Epidermal melanocyte (primary cell): ENCODE results near the gene KRTAP5-8.
"Not testable (repeated sequence)": the region's sequence is repeated elsewhere in the genome, so short reads cannot be mapped to it uniquely, and the experiment has no call there.

ENCODE experiments used
- DNase-seq: peaks from one replicate; pipeline ENCODE4 v3.0.0; 2011; ENCODE audit warnings: low spot score; ENCODE audit not compliant: insufficient read length

KRTAP5-8 gene

GRCh38 chr11:71537977-71538665, at the start of gene KRTAP5-8:
Gene KRTAP5-8 (plus strand): TSS chr11:71538025. CDS start chr11:71538056, 31 bp downstream.
- DNase-seq, result not testable (repeated sequence)

DNA sequence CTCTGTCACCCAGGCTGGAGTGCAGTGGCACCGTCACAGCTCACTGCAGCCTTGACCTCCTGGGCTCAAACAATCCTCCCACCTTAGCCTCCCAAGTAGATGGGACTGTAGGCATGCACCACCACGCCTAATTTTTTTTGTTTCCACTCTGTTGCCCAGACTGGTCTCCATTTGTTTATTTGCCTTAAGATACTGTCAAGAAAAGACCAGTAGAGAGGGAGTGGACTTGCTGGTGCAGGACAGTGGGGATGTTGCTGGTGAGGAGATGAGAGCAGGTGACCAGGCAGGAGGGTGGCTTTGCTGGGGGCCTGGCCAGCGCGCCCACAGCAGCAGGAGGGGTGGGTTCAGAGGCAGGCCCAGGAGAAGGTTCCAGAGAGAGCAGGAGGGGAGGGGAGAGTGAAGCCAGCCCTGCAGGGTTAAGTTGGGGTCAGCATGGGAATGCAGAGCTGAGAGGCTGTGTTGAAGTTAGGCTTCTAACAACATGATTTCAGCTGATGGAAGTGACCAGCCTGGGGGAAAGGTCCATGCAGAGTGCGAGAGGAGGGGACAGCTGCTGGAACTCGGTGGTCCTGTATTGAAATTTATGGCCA, 49.0 kb upstream of the KRTAP5-8 start:
- DNase-seq, result no peak

- DNase-seq, result no peak
Measured at GRCh38 chr11:71489311-71490043, 48.3 kb upstream of the KRTAP5-8 start.

GRCh38 chr11:71490044-71490730, 47.6 kb upstream of the KRTAP5-8 start:
- DNase-seq, result no peak

DNA sequence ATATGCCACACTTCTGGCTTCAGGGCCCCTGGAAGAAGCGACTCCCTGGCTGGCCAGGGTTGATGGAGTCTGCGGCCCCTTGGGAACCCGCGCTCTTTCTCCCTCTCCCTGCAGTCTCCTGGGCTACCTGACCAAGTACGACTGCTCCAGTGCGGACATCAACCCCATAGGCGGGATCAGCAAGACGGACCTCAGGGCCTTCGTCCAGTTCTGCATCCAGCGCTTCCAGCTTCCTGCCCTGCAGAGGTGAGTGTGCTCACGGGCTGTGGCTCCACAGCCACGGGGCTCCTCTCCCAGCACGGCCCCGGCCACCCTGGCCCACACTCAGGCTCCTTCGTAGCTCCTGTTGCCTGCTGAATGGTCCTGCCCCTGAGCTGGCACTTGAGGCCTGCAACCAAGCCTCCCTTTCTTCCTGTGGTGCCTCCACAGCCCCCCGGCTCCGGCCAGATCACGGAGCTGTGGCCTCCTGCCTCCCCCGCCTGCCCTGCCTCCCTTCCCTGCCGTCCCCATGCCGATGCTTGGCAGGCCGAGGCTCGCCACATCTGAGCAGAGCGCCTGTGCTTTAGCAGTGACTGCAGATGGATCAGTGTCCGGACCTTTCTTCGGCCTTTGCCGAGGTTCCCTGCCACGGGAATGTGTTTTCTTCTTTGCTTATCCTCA, 47.0 kb upstream of the KRTAP5-8 start:
- no peak for DNase-seq

GRCh38 chr11:71491531-71491930, 46.3 kb upstream of the KRTAP5-8 start:
- DNase-seq, result no peak

- no peak for DNase-seq
Measured at GRCh38 chr11:71491940-71492339, 45.9 kb upstream of the KRTAP5-8 start.

GRCh38 chr11:71495286-71496230, 42.3 kb upstream of the KRTAP5-8 start:
- DNase-seq, result no peak

DNA sequence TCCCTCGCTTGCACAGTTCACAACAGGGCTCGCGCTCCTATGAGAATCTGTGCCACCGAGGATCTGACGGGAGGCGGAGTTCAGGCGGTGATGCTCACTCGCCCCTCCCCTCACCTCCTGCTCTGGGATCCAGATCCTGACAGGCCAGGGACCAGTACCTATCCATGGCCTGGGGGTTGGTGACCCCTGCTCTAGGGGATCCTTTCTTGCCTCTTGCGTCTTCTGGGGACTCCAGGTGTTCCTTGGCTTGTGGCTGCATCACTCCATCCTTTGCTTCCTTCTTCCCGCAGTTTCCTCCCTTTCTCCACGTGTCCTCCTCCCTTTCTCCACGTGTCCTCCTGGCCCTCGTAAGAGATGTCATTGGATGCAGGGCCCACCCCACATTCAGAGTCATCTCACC, 41.4 kb upstream of the KRTAP5-8 start:
- DNase-seq, result no peak

DNA sequence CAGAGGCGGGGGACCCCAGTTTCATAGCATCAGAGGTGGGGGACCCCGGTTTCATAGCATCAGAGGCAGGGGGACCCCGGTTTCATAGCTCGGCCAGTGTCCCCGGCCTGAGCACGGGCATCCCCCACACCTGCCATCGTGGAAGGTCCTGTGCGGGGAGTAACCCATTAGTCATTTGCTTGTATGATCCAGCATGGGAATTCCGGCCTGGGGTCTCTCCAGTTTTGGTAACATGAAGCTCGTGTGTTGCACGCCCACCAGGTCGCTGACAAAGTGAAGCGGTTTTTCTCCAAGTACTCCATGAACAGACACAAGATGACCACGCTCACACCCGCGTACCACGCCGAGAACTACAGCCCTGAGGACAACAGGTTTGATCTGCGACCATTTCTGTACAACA, 39.7 kb upstream of the KRTAP5-8 start:
- DNase-seq, result no peak

DNA sequence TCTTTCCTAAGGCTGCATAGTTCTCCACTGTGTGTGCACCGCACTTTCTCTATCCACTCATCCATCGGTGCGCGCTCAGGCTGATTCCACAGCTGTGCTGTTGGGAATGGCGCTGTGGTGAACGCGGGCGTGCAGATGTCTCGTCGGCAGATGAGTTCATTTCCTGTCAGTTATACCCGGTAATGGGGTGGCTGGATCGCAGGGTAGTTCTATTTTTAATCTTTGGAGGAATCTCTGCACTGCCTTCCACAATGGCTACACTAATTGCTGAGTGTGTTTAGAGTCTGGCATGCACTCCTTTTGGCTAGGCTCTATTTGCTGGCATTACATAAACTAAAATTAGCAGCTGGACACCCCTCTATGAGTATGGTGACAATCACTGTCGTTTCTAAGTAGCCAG, 38.7 kb upstream of the KRTAP5-8 start:
- no peak for DNase-seq

- DNase-seq, result no peak
Measured at GRCh38 chr11:71499546-71499945, 38.3 kb upstream of the KRTAP5-8 start.

- DNase-seq, result no peak
Measured at GRCh38 chr11:71500601-71501021, 37.2 kb upstream of the KRTAP5-8 start.

- no peak for DNase-seq
Measured at GRCh38 chr11:71501071-71501985, 36.5 kb upstream of the KRTAP5-8 start.

DNA sequence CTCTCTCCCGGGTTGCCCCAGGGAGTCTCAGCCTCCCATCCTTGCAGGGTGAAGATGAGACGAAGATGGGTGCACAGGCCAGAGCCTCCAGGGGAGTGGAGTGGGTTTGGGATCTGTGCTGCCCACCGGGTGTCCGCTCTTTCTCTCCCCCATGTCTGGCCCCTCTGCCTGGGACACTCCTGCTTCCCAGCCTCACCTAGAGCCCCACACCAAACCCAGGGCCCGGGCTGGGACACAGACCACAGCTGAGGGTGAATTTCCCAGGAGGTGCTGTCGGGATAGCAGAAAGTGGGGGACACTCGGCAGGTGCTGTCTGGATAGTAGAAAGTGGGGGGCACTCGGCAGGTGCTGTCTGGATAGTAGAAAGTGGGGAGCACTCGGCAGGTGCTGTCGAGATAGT, 35.8 kb upstream of the KRTAP5-8 start:
- no peak for DNase-seq

DNA sequence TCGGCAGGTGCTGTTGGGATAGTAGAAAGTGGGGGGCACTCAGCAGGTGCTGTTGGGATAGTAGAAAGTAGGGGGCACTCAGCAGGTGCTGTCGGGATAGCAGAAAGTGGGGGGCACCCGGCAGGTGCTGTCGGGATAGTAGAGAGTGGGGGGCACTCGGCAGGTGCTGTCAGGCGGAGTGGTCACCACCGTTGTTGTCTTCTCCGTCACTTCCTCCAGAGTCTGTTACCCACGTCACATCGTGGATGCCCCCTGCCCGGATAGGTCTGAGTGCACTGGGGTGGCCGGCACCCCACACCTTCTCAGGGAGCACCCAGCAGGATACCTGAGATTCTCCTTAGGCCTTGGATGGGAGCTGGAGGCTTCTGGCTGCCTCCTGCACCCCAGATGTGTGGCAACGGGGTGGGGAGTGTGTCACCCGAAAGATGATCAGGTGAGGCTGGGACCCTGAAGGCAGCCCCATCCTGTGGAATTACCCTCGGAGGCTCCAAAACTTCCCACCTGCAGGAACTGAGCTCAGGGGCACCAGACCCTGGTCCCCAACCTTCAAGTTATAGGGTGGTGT, 34.9 kb upstream of the KRTAP5-8 start:
- no peak for DNase-seq

DNA sequence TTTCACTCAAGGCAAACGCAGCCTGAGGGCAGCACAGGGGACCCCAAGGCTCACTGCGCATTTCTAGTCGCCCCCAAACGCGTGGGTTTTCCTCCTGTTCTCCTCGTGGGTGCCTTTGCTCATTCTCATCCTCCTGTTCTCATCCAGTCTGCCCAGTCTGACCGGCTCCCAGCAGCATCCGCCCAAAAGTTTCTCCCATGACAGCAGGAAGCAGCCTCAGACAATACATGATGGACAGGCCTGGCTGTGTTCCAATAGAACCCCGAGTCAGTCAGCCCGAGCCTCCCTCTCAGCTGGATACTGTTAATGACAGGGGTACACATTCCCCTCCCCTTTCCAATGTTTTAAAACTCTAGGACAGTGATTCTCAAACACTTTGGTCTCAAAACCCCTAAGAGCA, 33.3 kb upstream of the KRTAP5-8 start:
- no peak for DNase-seq

- no peak for DNase-seq
Measured at GRCh38 chr11:71505001-71505400, 32.8 kb upstream of the KRTAP5-8 start.

DNA sequence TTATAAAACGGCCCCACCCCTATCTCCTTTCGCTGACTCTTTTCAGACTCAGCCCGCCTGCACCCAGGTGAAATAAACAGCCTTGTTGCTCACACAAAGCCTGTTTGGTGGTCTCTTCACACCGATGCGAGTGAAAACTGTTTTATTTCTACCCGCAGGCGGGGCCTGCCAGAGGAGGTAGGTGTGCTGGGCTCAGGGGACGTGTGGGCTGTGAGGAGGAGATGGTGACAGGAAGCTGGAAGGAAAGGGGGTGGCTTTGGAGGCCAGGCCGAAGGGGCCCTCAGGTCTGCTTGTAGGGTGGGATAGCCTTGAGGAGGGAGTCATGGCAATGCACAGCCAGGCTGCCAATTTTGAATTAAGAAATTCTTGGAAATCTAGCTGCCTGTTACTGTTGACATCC, 32.0 kb upstream of the KRTAP5-8 start:
- no peak for DNase-seq
